ENCODE data around the gene AP3B1. TPM values are rescaled to one million over a fixed set of nuclear protein-coding genes. Genes with fewer than 3 reads are reported as not detected.

The AP3B1 gene
- total RNA-seq, 1 experiment from 2014 or later, result 41.8 TPM

- H3K18ac ChIP-seq (ENCODE audit: insufficient read length, low read depth, low read length), result no peak overlapping the region
- no peak overlapping the region for H3K27ac ChIP-seq (ENCODE audit: insufficient read length, low read depth, low read length)
- no peak overlapping the region for H2BK20ac ChIP-seq (ENCODE audit: low read depth, low read length, poor library complexity, severe bottlenecking)
- H3K79me2 ChIP-seq (ENCODE audit: insufficient read depth, low read length), result no peaks in the 10 kb centered on the region
- H4K8ac ChIP-seq (replicated peaks; ENCODE audit: insufficient read length, low read depth, low read length), result no peak overlapping the region
- Mint-ChIP-seq H3K36me3 (ENCODE audit: insufficient read depth in 1 of 3, low read depth in 3 of 3) (peaks cover 1 to 4% (median 2%) of the 10 kb centered on the region in 3 experiments; a peak in 6 of 7 replicates), H3K9me3 (no peaks in the 10 kb centered on the region), H3K27me3 (ENCODE audit: low read depth) (peaks cover 55% of the 10 kb centered on the region), H3K4me1 (peaks cover 23 to 42% of the 10 kb centered on the region in 2 experiments), H3K4me3 (no peak overlapping the region), H3K27ac (no peak overlapping the region)
- no peak overlapping the region for H3K56ac ChIP-seq (ENCODE audit: insufficient read length, low read depth, low read length)
- no peaks in the 10 kb centered on the region for H4K20me1 ChIP-seq (ENCODE audit: control insufficient read depth, insufficient read depth, insufficient read length)
- no peak overlapping the region for H3K14ac ChIP-seq (ENCODE audit: insufficient read depth, low read length)
- no peak overlapping the region for H2AFZ ChIP-seq (ENCODE audit: low read length)
- no peak overlapping the region for H3K23ac ChIP-seq (ENCODE audit: insufficient read length, low read depth, low read length)
- no peak for TF ChIP-seq CTCF (conservative IDR thresholded peaks at IDR 0.05)
- H2BK12ac ChIP-seq (ENCODE audit: insufficient read length, low read depth, low read length), result no peak overlapping the region
- WGBS (ENCODE audit: extremely low coverage, insufficient read length, low lambda C conversion rate), result no CpG with 5 or more reads among the region's 3 CpGs
- no peak overlapping the region for H3T11ph ChIP-seq (ENCODE audit: low read length)
- no peaks in the 10 kb centered on the region for H3K79me1 ChIP-seq (ENCODE audit: insufficient read depth, low read depth, low read length, poor library complexity, severe bottlenecking)
- H3K4me2 ChIP-seq (ENCODE audit: insufficient read depth, insufficient read length, low read length), result no peak overlapping the region
- no peak overlapping the region for H2AK5ac ChIP-seq (ENCODE audit: insufficient read length, low read length)
- H3K27me3 ChIP-seq (ENCODE audit: insufficient read depth, low read length), result no peaks in the 10 kb centered on the region
- H2BK15ac ChIP-seq (ENCODE audit: low read depth, low read length), result no peak overlapping the region
- no peak overlapping the region for H2BK5ac ChIP-seq (ENCODE audit: insufficient read length, low read length)
- no peaks in the 10 kb centered on the region for H3K9me3 ChIP-seq (ENCODE audit: control insufficient read depth, low read depth, low read length)
- no peak overlapping the region for H3K4ac ChIP-seq (ENCODE audit: low read depth, low read length)
- no peak overlapping the region for H4K5ac ChIP-seq (ENCODE audit: insufficient read length, low read depth, low read length)
- no peak overlapping the region for H3K9ac ChIP-seq (ENCODE audit: extremely low read depth, insufficient read length, low read length)
- H3K23me2 ChIP-seq (ENCODE audit: insufficient read length, low read depth, low read length, poor library complexity, severe bottlenecking), result no peaks in the 10 kb centered on the region
- no peak for DNase-seq
- no peak overlapping the region for H2BK120ac ChIP-seq (ENCODE audit: low read depth, low read length, poor library complexity, severe bottlenecking)
- no peak overlapping the region for H4K91ac ChIP-seq (ENCODE audit: insufficient read length, low read depth, low read length)
- peaks cover 3% of the 10 kb centered on the region; the same call in 1 of the 2 replicates for H3K4me1 ChIP-seq (ENCODE audit: insufficient read depth, low read length)
Measured at GRCh38 chr5:77996943-77997342, 297.6 kb downstream of the AP3B1 start.

All from H9 (cell line).